HG02798 (cell line): Measurements from ENCODE around the gene SLC25A43.
"Not testable (repeated sequence)": the region's sequence is repeated elsewhere in the genome, so short reads cannot be mapped to it uniquely, and the experiment has no call there.

Experiments used
- ATAC-seq: cut with Tn5 transposase; IDR thresholded peaks from one replicate; pipeline ENCODE4 v1.9.1; 2021; ENCODE audit warnings: mild to moderate bottlenecking; ENCODE audit not compliant: unreplicated experiment, poor library complexity

Gene SLC25A43

GRCh38 chrX:119466970-119467369 lies 67.8 kb downstream of the SLC25A43 start:
- no peak for ATAC-seq

- no peak for ATAC-seq
These were observed 68.3 kb downstream of the SLC25A43 start for GRCh38 chrX:119467433-119467832.

DNA sequence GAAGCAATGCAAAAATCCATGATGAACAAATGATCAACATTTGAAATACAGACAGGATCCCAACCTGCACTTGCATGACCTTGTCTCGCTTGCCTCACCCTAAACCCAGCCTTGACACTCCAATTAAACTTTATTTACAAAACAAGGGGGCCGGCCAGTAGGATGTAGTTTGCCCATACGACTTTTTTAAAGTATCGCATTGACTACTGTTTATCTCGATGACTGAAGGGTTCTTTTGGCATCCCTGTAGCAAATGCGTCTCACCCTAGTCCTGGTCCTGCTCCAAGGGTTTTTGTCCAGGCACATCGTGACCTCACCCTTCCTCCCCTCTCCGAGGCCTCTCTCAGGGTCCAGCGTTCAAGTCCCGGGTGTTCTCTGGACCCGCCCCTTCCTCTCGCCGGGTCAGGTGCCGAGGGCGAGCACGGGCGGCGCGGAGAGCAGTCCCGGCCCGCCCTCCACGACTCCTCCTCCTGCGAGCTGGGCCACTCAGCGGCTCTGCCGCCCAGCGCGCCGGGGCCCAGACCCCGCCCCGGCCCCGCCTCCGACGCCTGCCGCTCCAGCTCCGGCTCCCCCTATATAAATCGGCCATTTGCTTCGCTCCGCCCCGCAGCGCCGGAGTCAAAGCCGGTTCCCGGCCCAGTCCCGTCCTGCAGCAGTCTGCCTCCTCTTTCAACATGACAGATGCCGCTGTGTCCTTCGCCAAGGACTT lies 68.9 kb downstream of the SLC25A43 start, which contains the start of gene SLC25A5:
Gene SLC25A5 (plus strand): TSS at position 603 of the 709 bp plus-strand sequence. CDS start 72 bp downstream, at position 675.
- ATAC-seq = peak; percentile 93

- ATAC-seq = peak; percentile 81
These were observed 69.6 kb downstream of the SLC25A43 start for GRCh38 chrX:119468551-119469312.

- no peak for ATAC-seq
These were observed 70.1 kb downstream of the SLC25A43 start for GRCh38 chrX:119469313-119469635.

- ATAC-seq = no peak
These were observed 75.7 kb downstream of the SLC25A43 start for GRCh38 chrX:119474615-119475388.

- no peak for ATAC-seq
These were observed 76.4 kb downstream of the SLC25A43 start for GRCh38 chrX:119475389-119476101.

GRCh38 chrX:119477812-119478232 lies 78.7 kb downstream of the SLC25A43 start:
- ATAC-seq = no peak

DNA sequence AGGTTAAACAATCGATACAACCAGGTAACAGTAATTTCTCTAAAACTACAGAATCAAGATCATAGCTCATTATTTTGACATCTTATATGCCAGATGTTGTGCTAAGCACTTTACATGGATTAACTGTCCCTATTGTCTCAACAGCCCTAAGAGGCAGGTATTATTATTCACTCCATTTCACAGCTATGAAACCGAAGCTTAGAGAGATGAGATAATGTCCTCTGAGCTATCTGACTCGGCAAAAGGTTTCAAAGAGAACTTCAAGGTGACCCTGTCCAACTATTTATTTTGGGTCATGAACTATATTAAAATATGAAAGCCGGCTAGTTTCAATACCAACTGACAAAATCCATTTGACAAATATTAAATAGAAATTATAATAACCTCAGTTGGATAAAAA lies 79.4 kb downstream of the SLC25A43 start:
- ATAC-seq = no peak

- no peak for ATAC-seq
These were observed 80.7 kb downstream of the SLC25A43 start for GRCh38 chrX:119479845-119480244.

DNA sequence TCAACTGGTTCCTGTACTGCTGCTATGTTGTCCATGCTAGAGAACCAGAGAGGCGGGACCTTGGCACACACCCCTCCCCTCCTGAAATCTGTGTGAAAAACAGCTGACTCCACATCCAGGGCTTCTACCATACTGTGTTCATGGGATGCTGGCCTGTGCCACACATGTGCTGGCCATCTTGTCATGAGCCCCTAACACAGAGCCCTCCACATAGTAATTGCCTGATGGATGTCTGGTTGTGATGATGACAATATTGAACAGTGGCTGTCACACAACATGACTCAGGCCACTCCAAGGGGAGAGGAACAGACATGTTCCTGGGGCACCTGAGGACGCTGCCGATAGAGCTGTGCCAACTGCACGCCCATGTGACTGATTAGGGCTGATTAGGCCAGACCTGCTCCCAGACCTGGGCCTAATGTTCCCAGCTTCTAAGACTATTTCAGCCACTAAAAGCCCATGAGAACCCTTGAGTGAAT lies 82.2 kb downstream of the SLC25A43 start:
- no peak for ATAC-seq

DNA sequence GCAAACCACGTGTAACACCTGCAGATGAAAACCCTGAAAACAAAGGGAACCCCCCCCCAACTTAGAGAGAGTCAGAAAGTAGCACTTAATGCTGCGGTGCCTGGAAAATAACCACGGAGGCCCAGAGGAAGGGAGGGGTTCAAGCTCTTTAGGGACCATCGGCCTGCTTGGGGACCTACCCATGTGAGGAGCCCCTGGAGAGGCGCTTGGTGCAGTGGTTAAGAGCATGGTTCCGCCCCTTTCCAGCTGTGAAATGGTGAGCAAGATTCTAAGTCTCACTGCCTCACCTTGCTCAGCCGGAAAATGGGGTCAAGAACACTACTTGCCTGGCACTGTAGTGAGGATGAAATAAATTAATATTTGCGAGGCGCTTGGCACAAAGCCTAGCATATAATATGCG lies 82.9 kb downstream of the SLC25A43 start:
- ATAC-seq = no peak

- peak; percentile 80 for ATAC-seq
These were observed 83.6 kb downstream of the SLC25A43 start for GRCh38 chrX:119482481-119483480.

DNA sequence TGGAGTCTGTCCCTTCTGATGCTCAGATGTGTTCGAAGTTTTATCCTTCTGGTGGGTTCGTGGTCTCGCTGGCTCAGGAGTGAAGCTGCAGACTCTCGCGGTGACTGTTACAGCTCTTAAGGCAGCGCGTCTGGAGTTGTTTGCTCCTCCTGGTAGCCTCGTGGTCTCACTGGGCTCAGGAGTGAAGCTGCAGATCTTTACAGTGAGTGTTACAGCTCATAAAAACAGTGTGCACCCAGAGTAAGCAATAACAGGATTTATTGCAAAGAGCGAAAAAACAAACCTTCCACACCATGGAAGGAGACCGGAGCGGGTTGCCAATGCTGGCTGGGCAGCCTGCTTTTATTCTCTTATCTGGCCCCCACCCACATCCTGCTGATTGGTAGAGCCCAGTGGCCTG lies 87.6 kb downstream of the SLC25A43 start:
- ATAC-seq = no peak

GRCh38 chrX:119487766-119488165 lies 88.6 kb downstream of the SLC25A43 start:
- not testable (repeated sequence) for ATAC-seq

DNA sequence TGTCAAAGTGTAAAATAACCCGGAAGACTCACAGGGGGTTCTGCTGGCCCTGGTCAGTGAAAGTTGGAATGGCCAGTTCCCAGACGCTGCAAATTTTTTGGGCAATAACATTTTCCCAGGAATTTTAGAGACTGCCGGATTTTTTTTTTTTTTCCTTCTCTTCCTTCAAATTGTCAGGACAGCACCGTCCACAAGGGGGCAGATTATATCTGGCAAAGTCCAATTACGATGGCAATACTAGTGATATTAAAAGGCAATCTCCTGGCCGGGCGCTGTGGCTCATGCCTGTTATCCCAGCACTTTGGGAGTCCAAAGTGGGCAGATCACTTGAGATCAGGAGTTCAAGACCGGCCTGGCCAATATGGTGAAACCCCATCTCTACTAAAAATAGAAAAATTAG lies 89.6 kb downstream of the SLC25A43 start:
- ATAC-seq = no peak

- no peak for ATAC-seq
These were observed 90.3 kb downstream of the SLC25A43 start for GRCh38 chrX:119489212-119490074.

DNA sequence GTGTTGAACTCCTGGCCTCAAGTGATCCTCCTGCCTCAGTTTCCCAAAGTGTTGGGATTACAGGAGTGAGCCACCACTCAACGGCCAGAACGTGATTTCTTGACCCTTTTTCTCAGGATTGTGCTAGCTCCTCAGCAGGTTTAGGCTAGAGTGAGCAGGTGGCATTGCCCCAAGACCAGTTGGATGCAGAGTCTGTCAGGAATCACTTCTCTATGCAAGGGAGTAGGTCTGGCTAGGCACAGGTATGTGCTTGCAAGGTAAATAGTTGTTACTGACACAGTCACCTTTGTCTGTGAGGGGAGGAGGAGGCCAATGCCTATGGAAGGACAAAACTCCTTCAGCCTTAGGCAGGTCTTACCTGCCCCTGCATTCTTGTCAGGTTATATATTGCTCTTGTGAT lies 93.3 kb downstream of the SLC25A43 start:
- no peak for ATAC-seq
